ENCODE measurements around the gene RGS18. TPM values are rescaled to one million over a fixed set of nuclear protein-coding genes. Genes with fewer than 3 reads are reported as not detected.

RGS18 gene
- total and polyA plus RNA-seq, 2 of the 4 experiments (the other 2 are of a cell fraction) = 0.09 to 0.18 TPM

DNA sequence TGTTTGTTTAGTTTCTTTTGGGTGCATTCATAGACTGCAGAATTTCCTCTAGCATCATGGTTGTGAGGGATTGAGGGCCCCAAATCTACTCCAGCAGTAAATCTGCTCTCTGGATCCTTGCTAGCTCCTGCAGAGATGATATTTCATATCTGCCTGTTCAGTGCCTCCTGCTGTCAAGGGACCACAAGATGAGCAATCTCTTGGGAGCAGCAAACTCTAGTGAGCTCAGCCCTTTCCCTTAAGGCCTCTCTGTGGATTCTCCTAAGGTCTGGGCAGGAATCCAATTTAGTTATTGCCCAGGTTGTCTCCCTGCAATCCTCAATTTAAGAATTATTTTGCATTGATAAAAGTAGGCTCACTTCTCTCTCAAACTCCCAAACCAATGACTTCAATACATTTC lies 76.9 kb downstream of the RGS18 start:
- ChIA-PET CTCF (no interaction called here), POLR2A (ENCODE audit: unreplicated experiment) (no interaction called here)
- Histone ChIP-seq H3K23ac (ENCODE audit: low read depth, low read length) (no peak overlapping the region), H3K56ac (ENCODE audit: extremely low read depth, insufficient read depth, low read length) (no peak overlapping the region), H4K91ac (ENCODE audit: insufficient read depth, low read depth, low read length) (no peak overlapping the region), H3K9me3 (ENCODE audit: control insufficient read depth, insufficient read depth, low read length) (no peaks in the 10 kb centered on the region), H2AK5ac (ENCODE audit: low read depth, low read length) (no peak overlapping the region), H3K36me3 (ENCODE audit: control insufficient read depth, insufficient read depth, low read length) (no peaks in the 10 kb centered on the region), H3K79me1 (ENCODE audit: low read depth in 1 of 2, low read length in 2 of 2) (no peaks in the 10 kb centered on the region), H2BK120ac (ENCODE audit: low read depth, low read length) (no peak overlapping the region), H3K9me1 (ENCODE audit: insufficient read depth, low read length) (no peaks in the 10 kb centered on the region), H2BK5ac (ENCODE audit: low read depth, low read length, poor library complexity, severe bottlenecking) (no peak overlapping the region), H3K4me2 (ENCODE audit: low read depth, low read length) (no peak overlapping the region), H4K8ac (ENCODE audit: low read depth in 2 of 2, low read length in 2 of 2) (no peak overlapping the region), H3K4ac (ENCODE audit: low read depth, low read length) (no peak overlapping the region), H2BK20ac (ENCODE audit: low read depth, low read length) (no peak overlapping the region), H4K5ac (ENCODE audit: low read depth, low read length) (no peak overlapping the region; the same call in 1 of the 2 replicates), H2AK9ac (replicated peaks; ENCODE audit: low read depth, low read length, poor library complexity) (no peak overlapping the region), H3K27ac (ENCODE audit: insufficient read depth, low read length) (no peak overlapping the region), H3K14ac (replicated peaks; ENCODE audit: low read depth, low read length) (no peak overlapping the region), H3K4me1 (ENCODE audit: control insufficient read depth, insufficient read depth, low read length) (peaks cover 2% of the 10 kb centered on the region; the same call in 1 of the 2 replicates), H2BK15ac (ENCODE audit: low read depth, low read length) (no peak overlapping the region), H3K4me3 (ENCODE audit: insufficient read depth, low read depth, low read length) (no peak overlapping the region), H4K20me1 (ENCODE audit: insufficient read depth, low read length) (no peaks in the 10 kb centered on the region), H3K27me3 (ENCODE audit: control insufficient read depth, insufficient read depth, low read length) (no peaks in the 10 kb centered on the region), H2AFZ (replicated peaks; ENCODE audit: low read length, poor library complexity) (no peak overlapping the region), H3K9ac (ENCODE audit: low read depth, low read length) (no peak overlapping the region), H3K18ac (ENCODE audit: low read depth, low read length) (no peak overlapping the region; the same call in 1 of the 2 replicates)
- BruUV-seq (replicated peaks) = no TSS peak
- in situ Hi-C loops (cut with MboI; ENCODE audit: low sequenced_read_pairs) (no loop called here), dilution Hi-C loops (cut with HindIII; ENCODE audit: low sequenced_read_pairs, unreplicated experiment) (no loop called here), intact Hi-C loops (cut with micrococcal nuclease) (no loop called here)
- ATAC-seq (ENCODE audit: low read depth) (no peak), DNase-seq (peak; percentile 49)
- TF ChIP-seq, protein P1, sequence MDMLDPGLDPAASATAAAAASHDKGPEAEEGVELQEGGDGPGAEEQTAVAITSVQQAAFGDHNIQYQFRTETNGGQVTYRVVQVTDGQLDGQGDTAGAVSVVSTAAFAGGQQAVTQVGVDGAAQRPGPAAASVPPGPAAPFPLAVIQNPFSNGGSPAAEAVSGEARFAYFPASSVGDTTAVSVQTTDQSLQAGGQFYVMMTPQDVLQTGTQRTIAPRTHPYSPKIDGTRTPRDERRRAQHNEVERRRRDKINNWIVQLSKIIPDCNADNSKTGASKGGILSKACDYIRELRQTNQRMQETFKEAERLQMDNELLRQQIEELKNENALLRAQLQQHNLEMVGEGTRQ (IDR thresholded peaks at IDR 0.05; ENCODE audit: low read depth, low read length) = no peak
- TF ChIP-seq BHLHE40 (IDR thresholded peaks at IDR 0.05; ENCODE audit: low read depth, low read length) (no peak), RFX5 (IDR thresholded peaks at IDR 0.05; ENCODE audit: low read depth, low read length) (no peak), RCOR1 (IDR thresholded peaks at IDR 0.05; ENCODE audit: insufficient replicate concordance, low read length) (no peak), MXI1 (IDR thresholded peaks at IDR 0.05; ENCODE audit: borderline replicate concordance, low read depth, low read length) (no peak), MAFK (IDR thresholded peaks at IDR 0.05; ENCODE audit: low read depth, low read length) (no peak), CEBPB (IDR thresholded peaks at IDR 0.05; ENCODE audit: low read depth, low read length) (no peak), NFE2L2 (IDR thresholded peaks at IDR 0.05; ENCODE audit: low read depth, low read length) (no peak), POLR2A (IDR thresholded peaks at IDR 0.05; ENCODE audit: low read depth, low read length) (no peak), FOS (IDR thresholded peaks at IDR 0.05; ENCODE audit: low read depth, low read length) (no peak), MAZ (IDR thresholded peaks at IDR 0.05; ENCODE audit: borderline replicate concordance, low read depth, low read length) (no peak), CHD1 (IDR thresholded peaks at IDR 0.05; ENCODE audit: low read depth, low read length) (no peak), SMC3 (IDR thresholded peaks at IDR 0.05; ENCODE audit: low read depth, low read length) (no peak), RAD21 (IDR thresholded peaks at IDR 0.05; ENCODE audit: low read length) (no peak)
- TF ChIP-seq, protein P2, sequence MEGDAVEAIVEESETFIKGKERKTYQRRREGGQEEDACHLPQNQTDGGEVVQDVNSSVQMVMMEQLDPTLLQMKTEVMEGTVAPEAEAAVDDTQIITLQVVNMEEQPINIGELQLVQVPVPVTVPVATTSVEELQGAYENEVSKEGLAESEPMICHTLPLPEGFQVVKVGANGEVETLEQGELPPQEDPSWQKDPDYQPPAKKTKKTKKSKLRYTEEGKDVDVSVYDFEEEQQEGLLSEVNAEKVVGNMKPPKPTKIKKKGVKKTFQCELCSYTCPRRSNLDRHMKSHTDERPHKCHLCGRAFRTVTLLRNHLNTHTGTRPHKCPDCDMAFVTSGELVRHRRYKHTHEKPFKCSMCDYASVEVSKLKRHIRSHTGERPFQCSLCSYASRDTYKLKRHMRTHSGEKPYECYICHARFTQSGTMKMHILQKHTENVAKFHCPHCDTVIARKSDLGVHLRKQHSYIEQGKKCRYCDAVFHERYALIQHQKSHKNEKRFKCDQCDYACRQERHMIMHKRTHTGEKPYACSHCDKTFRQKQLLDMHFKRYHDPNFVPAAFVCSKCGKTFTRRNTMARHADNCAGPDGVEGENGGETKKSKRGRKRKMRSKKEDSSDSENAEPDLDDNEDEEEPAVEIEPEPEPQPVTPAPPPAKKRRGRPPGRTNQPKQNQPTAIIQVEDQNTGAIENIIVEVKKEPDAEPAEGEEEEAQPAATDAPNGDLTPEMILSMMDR (conservative IDR thresholded peaks at IDR 0.05; ENCODE audit: low read depth, low read length) = no peak
- TF ChIP-seq, protein P3, sequence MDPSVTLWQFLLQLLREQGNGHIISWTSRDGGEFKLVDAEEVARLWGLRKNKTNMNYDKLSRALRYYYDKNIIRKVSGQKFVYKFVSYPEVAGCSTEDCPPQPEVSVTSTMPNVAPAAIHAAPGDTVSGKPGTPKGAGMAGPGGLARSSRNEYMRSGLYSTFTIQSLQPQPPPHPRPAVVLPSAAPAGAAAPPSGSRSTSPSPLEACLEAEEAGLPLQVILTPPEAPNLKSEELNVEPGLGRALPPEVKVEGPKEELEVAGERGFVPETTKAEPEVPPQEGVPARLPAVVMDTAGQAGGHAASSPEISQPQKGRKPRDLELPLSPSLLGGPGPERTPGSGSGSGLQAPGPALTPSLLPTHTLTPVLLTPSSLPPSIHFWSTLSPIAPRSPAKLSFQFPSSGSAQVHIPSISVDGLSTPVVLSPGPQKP (IDR thresholded peaks at IDR 0.05; ENCODE audit: borderline replicate concordance, low read depth, low read length) = no peak

All from IMR-90 (cell line).